GM12801 (cell line): ENCODE results near the gene PER1.
A peak's percentile ranks its signal among the peaks of the same experiment; 100 is the strongest.

Experiments
- CTCF ChIP-seq: IDR thresholded peaks from one replicate; pipeline ENCODE4 v1.5.1; 2011; ENCODE audit warnings: control low read depth; ENCODE audit not compliant: insufficient read length; ENCODE audit errors: extremely low read depth

PER1 gene

GRCh38 chr17:8159459-8160223 is 7.4 kb upstream of the PER1 start:
- TF ChIP-seq CTCF: no peak

GRCh38 chr17:8159032-8159400 is 6.8 kb upstream of the PER1 start:
- no peak for TF ChIP-seq CTCF

GRCh38 chr17:8158267-8159031 is 6.2 kb upstream of the PER1 start:
- peak; percentile 5 for TF ChIP-seq CTCF

GRCh38 chr17:8156246-8156992 is 4.2 kb upstream of the PER1 start:
- no peak for TF ChIP-seq CTCF

GRCh38 chr17:8155996-8156245 is 3.7 kb upstream of the PER1 start:
- TF ChIP-seq CTCF: no peak

- no peak for TF ChIP-seq CTCF
Observed at GRCh38 chr17:8155231-8155995, 3.2 kb upstream of the PER1 start.

- no peak for TF ChIP-seq CTCF
Observed at GRCh38 chr17:8154608-8155155, 2.5 kb upstream of the PER1 start.
